ENCODE measurements around the gene CHAF1B.

- TF ChIP-seq POLR2A (IDR thresholded peaks at IDR 0.05) (no peak), CTCF (IDR thresholded peaks at IDR 0.05) (no peak)
Observed at GRCh38 chr21:36381841-36382589, 3.2 kb upstream of the CHAF1B start.
